ENCODE data around the gene ARAP3.

ARAP3 gene

DNA sequence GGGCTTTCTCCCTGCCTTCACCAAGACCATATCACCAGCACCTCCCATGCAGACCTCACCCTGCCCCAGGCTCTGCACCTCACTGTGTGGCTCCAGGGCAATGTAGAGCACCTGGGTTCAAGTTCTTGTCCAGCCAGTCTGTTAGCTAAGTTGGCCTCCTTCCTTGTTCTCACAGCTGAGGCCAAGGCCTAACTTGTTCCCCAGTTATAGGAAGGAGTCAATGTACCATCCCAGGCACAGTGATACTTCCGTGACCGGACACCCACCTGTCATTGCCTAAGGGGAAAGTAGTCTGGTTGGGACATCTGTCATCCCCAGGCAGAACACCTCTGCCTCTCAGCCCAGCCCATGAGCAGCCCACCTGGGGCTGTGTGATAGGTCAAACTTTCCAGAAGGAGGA, 14.4 kb upstream of the ARAP3 start:
- no peak for DNase-seq

DNA sequence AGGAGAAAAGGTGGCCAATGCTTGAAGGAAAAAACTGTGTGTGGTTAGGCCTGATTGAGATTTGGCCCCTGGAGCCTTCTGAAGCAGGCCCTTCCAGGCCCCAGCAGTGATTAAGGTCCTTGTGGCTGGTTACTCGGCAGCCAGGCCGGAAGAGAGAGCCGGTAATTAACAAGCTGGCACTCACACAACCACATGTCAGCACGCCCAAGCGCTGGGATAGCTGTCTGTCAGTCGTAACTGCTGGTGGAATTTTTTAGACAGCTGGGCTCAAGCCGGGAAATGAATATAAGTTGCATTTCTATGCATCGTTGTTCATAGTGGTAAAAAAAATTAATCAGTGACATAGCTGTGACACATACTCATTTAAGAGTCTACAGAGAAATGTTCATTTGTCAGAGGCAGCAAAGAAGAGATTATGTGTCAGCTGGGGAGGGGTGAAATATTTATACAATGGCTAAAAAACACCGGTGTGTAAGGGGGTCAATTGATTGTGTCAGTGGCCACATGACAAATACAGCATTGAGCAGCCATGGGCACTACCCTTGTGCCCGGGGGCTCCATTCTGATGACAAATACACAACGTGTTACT, 13.7 kb upstream of the ARAP3 start:
- peak; percentile 26 to 77 (median 49) for DNase-seq

GRCh38 chr5:141694479-141694878, 12.4 kb upstream of the ARAP3 start:
- peak; percentile 45 to 84 (median 75) for DNase-seq

- peak in 1 of 3 experiments; percentile 12 for DNase-seq
Observed at GRCh38 chr5:141692919-141693725, 11.1 kb upstream of the ARAP3 start.

DNA sequence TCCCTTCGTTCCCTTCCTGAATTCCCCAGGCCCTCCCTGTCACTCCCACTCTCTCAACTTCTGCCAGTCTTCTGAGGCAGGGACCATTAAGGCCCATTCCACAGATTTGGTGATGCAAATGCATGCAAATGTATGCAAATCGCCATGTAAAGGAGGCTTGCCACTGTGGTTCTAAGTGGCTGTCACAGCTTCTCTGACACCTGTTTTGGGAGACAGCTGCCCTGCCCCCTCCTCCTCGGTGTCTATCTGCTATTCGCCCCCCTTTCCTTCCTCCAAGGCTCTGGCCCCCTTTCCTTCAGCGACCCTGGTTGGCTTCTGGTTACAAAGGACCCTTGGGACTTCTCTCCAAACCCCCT, 10.5 kb upstream of the ARAP3 start:
- DNase-seq: no peak

DNA sequence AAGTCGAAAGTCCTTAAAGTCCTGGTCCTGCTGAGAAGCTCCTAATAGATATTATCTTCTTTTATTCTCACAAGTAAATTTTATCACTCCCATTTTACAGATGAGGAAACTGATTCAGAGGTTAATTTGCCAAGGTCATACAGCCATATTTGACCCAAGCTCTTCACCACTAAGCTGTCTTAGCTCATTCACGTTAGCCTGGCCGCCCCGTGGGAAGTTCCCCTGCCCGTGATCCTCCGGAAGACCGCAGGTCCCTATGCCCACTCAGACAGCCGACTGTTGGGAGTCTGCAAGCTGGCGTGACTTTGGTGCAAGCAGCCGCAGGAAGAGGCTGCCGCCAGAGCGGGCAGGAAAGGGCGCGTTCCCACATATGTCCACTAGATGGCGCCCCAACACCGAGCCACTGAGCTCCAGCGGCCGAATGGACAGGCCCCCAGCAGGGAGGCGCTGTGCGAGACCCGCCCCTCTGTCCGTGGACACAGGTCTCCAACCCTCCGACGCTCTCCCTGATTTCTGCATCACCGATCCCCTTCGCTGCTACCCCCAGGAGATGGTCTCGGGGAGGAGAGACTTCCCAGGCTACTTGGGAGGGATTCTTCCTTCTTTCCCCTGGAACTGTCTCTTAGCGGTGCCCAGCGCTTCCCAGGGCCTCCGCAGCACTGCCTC, 10.0 kb upstream of the ARAP3 start:
- peak; percentile 62 to 79 (median 73) for DNase-seq

GRCh38 chr5:141691286-141691866, 9.3 kb upstream of the ARAP3 start:
- no peak for DNase-seq

DNA sequence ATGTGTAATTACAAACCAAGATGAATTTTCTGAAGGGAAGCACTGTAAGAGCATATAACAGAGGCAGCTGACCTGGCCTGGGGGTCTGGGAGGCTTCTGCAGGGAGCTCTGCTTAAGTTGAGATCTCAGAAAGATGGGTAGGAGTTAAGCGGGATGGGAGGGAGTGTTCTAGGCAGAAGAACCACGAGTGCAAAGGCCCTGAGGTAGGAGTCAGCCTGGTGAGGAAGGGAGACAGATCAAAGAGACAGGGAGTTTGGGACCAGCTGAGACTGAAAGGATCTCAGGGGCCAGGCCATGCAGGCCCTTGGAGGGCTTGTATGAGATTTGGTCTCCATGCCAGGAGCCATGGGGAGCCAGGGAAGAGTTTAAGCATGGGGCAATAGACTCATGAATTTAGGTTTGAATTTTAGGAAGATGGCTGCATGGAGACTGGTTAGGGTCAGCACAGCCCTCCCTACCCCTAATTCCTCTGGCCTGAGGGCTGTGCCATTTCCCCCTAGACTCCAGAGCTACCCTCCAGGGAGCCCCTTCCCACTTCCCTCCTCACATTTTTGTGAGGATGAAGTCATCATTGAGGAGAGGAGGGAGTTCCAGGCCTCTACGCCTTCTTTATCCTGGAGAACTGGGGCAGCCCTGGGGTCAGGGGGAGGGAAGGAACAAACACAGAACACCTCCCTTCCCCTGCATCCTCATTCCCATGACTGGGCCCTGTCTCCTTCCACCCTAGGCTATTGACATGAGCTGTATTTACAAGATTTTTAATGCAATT, 4.8 kb upstream of the ARAP3 start:
- DNase-seq: no peak

- no peak for DNase-seq
Observed at GRCh38 chr5:141685591-141685990, 3.6 kb upstream of the ARAP3 start.

DNA sequence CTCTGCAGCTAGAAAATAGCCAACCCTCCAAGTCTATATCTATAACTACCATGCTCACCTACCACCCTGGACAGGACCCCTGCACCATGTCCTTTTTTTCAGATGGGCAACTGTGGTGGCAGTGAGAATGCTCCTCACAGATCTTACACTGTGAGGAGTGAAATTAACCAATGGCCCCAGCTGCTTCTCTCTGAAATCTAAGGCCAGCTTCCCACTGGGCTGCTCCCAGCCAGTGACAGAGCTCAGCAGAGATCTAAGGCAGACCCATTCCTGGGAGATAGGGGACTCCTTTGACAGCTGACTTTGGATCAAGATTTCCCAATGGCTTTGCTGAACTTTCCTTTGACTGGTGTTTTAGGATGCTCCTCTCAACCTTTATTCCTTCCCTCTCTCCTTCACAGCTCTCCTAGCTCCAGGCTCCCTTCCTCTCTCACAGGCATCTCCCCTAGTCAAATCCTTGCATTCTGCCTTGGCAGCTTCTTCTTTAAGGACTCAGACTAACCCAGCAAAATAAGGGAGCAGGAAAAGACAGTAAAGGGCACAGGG, 1.6 kb upstream of the ARAP3 start:
- DNase-seq: peak in 2 of 3 experiments; percentile 2

DNA sequence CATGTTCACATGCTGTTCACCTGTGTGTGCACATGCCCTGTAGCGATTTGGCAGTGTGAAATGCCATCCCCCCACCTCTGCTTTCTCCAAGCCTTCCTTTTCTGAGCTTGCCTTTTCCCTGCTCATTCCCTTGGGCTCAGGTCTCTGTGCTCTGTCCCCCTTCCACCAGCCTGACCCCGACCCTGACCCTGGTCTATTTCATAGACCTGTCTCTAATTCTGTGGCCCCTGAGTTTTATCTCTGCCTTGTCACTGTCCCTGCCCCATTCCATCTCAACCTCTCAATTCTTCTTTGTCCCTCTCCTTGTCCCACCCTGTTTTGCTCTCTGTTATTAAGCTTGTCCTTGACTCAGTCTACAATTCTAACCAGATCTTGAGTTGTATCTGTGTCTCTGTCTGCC, 735 bp downstream of the ARAP3 start:
- DNase-seq: no peak

DNA sequence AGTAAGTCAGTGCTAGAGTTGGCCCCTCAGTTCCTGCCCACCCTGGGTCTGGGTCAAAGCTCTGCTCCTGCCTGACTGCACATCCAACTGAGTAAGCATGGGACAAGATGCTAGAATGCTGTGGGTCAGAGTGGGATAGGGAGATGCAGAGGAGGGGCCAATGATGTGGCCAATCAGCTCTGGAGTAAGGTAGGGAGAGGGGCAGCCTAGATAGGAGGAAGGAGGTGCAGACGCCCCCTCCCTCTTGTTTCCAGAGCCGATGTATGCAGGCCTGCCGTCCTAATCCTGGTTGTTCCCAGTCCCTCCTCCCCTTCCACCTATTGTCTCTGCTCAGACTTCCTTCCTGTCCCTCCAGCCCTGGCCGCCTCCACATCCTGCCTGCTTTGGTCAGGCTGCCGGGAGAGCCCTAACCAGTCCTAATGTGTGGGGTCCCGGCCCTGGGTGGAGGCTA, 1.3 kb downstream of the ARAP3 start:
- DNase-seq: no peak

DNA sequence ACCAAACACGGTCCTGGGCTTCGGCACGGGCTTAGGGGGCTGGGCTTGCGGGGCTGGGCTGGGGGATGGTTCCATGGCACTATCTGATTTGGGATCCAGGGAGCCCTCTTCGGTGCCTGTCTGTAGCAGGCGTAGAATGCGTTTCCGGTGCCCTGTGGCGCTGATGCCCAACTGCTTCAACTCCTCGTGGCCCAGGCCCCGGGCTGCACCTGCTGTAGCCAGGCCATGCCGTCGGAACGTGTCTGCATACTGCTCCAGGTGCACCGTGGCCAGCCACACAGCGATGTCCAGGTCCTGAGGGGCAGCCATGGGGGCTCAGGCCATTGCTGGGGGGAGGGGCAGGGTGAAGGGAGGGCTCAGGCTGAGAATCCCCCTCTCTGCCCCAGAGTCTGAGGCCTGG, 1.9 kb downstream of the ARAP3 start:
- no peak for DNase-seq

DNA sequence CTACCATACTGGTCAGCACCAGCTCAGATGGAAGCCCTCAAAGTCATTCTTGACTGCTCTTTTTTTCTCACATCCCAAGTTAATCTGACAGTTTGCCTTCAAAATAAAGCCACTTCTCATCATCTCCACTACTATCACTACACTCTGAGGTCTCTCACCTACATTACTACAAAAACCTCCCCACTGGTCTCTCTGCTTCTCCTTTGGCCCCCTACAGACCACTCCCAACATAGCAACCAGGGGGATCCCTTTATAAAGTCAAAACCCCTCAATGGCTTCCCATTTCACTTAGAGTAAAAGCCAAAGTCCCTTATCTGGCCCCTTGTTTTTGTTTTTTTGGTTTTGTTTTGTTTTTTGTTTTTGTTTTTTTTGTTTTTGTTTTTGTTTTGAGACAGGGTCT, 4.6 kb downstream of the ARAP3 start:
- DNase-seq: peak in 1 of 3 experiments; percentile 12

DNA sequence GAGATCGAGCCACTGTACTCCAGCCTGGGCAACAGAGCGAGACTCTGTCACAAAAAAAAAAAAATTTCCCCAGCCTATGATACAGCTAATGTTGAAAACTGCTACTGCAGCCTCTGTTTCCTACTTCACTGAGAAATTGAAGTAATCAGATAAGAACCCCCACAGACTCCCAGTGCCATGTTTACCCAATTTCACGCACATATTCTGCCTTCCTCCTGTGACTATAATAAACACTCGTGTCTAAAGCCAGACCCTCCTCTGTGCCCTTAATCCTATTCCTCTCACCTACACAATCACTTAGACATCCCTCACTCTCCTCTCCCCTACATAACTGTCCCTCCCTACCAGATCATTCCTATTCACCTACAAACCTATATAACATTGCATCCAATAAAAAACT, 6.4 kb downstream of the ARAP3 start:
- no peak for DNase-seq

DNA sequence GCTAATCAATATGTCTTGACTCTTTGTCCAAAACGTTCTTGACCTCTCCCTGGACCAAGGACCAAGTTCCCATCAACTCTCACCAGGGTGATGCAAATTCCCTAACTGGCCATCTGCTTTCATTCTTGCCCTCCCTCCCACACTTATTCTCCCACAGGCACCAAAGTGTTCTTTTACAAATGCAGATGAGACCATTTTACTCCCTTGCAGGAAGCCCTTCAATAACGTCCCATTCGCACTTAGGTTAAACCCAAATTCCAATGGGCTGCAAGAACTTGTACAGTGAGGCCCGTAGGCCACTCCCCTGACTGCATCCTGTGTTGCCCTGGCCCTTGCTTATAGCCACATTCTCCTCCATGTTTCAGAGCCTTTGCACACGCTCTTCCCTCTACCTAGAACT, 7.3 kb downstream of the ARAP3 start:
- DNase-seq: no peak

DNA sequence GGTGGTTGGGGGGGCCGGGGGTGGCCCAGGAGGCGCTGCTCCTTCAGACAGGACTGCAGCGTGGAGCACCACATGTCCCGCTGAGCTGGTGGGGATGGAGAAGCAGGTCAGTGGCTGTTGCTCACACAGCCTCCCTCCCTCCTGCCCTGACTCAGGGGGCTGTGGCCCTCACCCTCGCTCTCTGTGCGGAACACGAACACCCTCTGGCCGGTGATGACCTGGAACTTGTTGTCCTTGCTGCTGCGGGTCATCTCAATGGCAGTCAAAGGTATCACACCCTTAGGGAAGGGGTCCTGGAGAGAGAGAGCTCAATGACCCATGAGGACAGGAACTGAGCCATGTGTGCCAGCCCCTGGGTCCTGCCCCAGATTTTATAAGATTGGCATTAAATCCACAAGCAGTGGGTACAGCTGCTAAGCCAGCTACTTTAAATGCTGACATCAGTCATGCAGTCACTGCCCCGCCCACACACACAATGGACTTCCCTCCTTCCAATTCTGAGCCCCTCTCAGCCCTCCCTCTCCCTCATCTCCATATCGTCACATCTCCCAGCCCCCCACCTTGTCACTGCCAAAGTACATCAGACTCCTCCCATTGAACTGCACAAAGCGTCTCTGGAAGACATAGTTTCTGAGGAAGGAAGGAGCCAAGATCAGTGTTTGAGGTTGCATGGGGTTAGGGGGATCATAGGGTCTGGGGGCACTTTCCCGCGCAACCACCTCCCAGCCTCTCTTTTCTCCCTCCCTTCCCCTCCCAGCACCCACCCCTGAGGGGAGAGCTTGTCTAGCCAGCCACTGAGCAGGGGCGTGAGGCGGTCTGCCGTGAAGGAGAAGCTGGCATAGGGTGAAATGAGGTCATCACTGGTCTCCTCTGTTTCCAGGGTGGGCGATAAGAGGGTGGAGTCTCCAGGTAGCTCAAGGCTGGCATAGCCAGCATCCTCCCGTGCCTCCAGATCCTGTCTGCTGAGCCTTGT, 8.9 kb downstream of the ARAP3 start:
- peak in 1 of 3 experiments; percentile 2 for DNase-seq

- no peak for DNase-seq
Observed at GRCh38 chr5:141672071-141672840, 9.8 kb downstream of the ARAP3 start.

DNA sequence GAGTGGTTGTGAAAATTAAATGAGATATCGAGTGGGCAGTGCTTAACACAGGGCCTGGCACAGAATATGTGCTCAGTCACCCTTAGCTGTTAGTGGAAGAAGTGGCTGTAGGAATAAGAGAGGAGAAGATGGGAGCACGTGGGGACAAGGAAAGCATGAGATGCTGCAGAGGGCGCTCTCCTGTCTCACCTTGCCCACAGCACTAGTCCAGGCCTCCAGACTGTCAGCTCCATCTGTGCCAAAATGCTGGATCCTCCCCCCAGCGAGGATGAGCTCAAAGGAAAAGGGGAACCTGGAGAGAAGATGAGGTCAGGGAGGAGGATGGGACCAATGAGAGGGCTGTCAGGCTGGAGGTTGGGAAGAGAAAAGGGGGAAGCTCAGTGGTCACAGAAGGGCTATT, 12.5 kb downstream of the ARAP3 start:
- no peak for DNase-seq

DNA sequence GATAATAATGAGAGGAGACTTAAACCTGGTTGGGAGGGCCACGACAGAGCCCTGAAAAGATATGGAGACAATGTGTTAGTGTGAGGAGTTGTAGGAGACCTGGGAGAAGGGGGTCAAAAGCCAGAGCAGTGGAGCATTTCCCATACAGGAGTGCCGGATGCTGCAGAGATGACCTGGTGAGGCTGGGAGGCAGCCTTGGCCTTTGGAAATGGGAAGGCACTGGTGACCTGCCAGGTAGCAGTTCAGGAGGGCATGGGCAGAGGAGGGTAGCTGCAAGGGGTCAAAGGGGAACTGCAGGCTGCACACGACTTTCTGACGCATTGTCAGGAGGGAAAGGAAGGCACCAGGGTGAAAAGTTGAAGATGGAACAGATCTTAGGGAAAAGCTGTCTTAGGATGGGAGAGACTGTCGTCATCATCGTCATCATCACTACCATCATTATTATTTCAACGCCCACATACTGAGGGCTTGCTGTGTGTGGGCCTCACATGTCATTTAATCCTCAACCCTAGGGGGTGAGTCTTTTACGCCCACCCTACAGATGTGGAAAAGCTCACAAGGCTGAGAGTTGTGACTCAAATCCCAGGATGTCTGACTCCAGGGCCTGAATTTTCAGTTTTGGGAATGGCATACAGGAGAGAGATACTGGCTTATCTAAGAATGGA, 13.3 kb downstream of the ARAP3 start:
- no peak for DNase-seq
